ENCODE results near the gene CASP7. TPM values are rescaled to one million over a fixed set of nuclear protein-coding genes. Genes with fewer than 3 reads are reported as not detected.

CASP7 gene
- total and polyA plus RNA-seq, 2 of the 8 experiments (the other 6 are each of a cell fraction or from before 2014, with no cell fraction given): 2.3 to 4.1 TPM

DNA sequence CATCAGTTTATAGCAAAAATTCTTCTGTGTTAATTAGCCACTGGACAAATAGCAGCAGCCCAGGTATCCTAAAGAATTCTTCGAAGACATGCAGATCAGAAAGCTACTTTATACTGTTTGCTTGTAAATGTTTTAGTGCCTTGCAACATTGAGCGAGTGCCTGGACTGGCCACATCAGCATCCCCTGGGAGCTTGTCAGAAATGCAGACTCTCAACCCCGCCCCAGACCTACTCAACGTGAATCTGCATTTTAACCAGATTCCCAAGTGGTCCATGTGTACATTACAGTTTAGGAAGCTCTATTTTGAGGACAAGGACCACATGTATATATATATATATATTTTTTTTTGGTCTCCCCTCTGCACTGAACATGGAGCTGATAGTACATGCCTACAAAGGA lies 53.3 kb downstream of the CASP7 start:
- WGBS, 2 experiments (ENCODE audit: extremely low coverage in 1 of 2, insufficient coverage in 1 of 2, insufficient read length in 1 of 2, insufficient replicate concordance in 2 of 2, low coverage in 1 of 2, low lambda C conversion rate in 2 of 2, missing lambda C conversion rate in 1 of 2): 95% methylated on average over 4 of the region's 4 CpGs; no CpG with 5 or more reads in 1 of the 2 experiments
- H4K20me1 ChIP-seq (replicated peaks in 1 of 2; ENCODE audit: control insufficient read depth in 1 of 2, insufficient read depth in 2 of 2, low read length in 2 of 2): no peaks in the 10 kb centered on the region
- TF ChIP-seq SRF (IDR thresholded peaks at IDR 0.05; ENCODE audit: low read depth, low read length): no peak
- TF ChIP-seq CTBP2 (IDR thresholded peaks at IDR 0.05; ENCODE audit: borderline replicate concordance, insufficient read depth, insufficient read length, low read length): no peak
- no peak for TF ChIP-seq JUND (IDR thresholded peaks at IDR 0.05; ENCODE audit: low read length)
- TF ChIP-seq EGR1 (IDR thresholded peaks at IDR 0.05; ENCODE audit: borderline replicate concordance, low read depth, low read length): no peak
- TF ChIP-seq HDAC2 (IDR thresholded peaks at IDR 0.05; ENCODE audit: borderline replicate concordance in 1 of 2, low read depth in 2 of 2, low read length in 2 of 2): no peak

More for the DNA sequence above, 53.3 kb downstream of the CASP7 start:
- Histone ChIP-seq H3K36me3 (ENCODE audit: control insufficient read depth in 2 of 4, insufficient read depth in 4 of 4, low read length in 3 of 4) (peaks cover 0 to 6% (median 2%) of the 10 kb centered on the region in 4 experiments; a peak in 3 of 8 replicates), H4K91ac (replicated peaks; ENCODE audit: insufficient read length, low read length) (no peak overlapping the region), H3K79me2 (ENCODE audit: control insufficient read depth in 1 of 2, insufficient read depth in 2 of 2, low read length in 2 of 2) (no peaks in the 10 kb centered on the region), H3K4me2 (ENCODE audit: insufficient read depth in 1 of 2, low read depth in 2 of 2, low read length in 2 of 2) (no peak overlapping the region), H3K23me2 (ENCODE audit: low read depth, low read length) (no peaks in the 10 kb centered on the region), H3K79me1 (ENCODE audit: low read depth, low read length) (no peaks in the 10 kb centered on the region), H3K4me1 (replicated peaks in 1 of 4; ENCODE audit: control insufficient read depth in 3 of 4, insufficient read depth in 4 of 4, low read length in 3 of 4) (peaks cover 0 to 2% (median 0%) of the 10 kb centered on the region in 4 experiments; a peak in 1 of 7 replicates), H3K14ac (ENCODE audit: insufficient read length) (no peak overlapping the region), H3K18ac (ENCODE audit: extremely low read depth, low read length) (no peak overlapping the region), H2BK5ac (ENCODE audit: low read depth, low read length) (no peak overlapping the region), H3K4me3 (ENCODE audit: extremely low read depth in 1 of 4, insufficient read depth in 2 of 4, low read depth in 3 of 4, low read length in 4 of 4) (no peak overlapping the region), H3K27me3 (replicated peaks in 1 of 4; ENCODE audit: control insufficient read depth in 3 of 4, extremely low read depth in 1 of 4, insufficient read depth in 3 of 4, low read length in 3 of 4) (no peaks in the 10 kb centered on the region), H4K8ac (ENCODE audit: extremely low read depth, insufficient read depth, low read length) (no peak overlapping the region), H3K23ac (ENCODE audit: insufficient read length) (no peak overlapping the region), H3K27ac (ENCODE audit: low read depth, low read length) (no peak overlapping the region), H3K9me3 (ENCODE audit: insufficient read depth in 2 of 2, low read depth in 1 of 2, low read length in 1 of 2) (no peaks in the 10 kb centered on the region), H2BK12ac (ENCODE audit: low read depth, low read length) (no peak overlapping the region), H3K56ac (replicated peaks; ENCODE audit: insufficient read length, low read depth, low read length) (no peak overlapping the region), H4K5ac (ENCODE audit: insufficient read length, low read depth, low read length) (no peak overlapping the region), H3K9ac (replicated peaks in 1 of 4; ENCODE audit: extremely low read depth in 1 of 4, low read depth in 3 of 4, low read length in 3 of 4) (no peak overlapping the region), H2AFZ (ENCODE audit: low read length) (no peak overlapping the region), H2BK20ac (ENCODE audit: low read length) (no peak overlapping the region), H3K4ac (replicated peaks; ENCODE audit: insufficient read length, low read depth, low read length) (no peak overlapping the region), H2BK15ac (ENCODE audit: low read length) (no peak overlapping the region), H2BK120ac (replicated peaks; ENCODE audit: low read depth, low read length) (no peak overlapping the region), H2AK5ac (ENCODE audit: low read depth, low read length) (no peak overlapping the region)
- ChIA-PET POLR2A (ENCODE audit: partially characterized antibody) (no interaction called here), CTCF (ENCODE audit: partially characterized antibody) (interaction anchor here (0.6 to 3.1 kb wide), 12 partner anchors 9 to 868 kb away, joined by 3 to 12 read pairs (median 3); partner anchors contain the start of gene PLEKHS1)
- DNase-seq (ENCODE audit: low read depth in 1 of 2, low spot score in 2 of 2): no peak
- FAIRE-seq: no peak
